RCC 7860 (cell line): ENCODE results near the gene TVP23C.
"Not testable (repeated sequence)": the region's sequence is repeated elsewhere in the genome, so short reads cannot be mapped to it uniquely, and the experiment has no call there.

Source experiments
- DNase-seq: peaks from one replicate; pipeline ENCODE4 v3.0.0-alpha.2; 2015; ENCODE audit warnings: low spot score
- FAIRE-seq: peaks from 2 replicates; lab custom pipeline; 2012; peaks lifted over from hg19 to GRCh38; lab: Jason Lieb, UNC

TVP23C gene

GRCh38 chr17:15533122-15533521 lies 30.2 kb downstream of the TVP23C start:
- not testable (repeated sequence) for DNase-seq, FAIRE-seq

DNA sequence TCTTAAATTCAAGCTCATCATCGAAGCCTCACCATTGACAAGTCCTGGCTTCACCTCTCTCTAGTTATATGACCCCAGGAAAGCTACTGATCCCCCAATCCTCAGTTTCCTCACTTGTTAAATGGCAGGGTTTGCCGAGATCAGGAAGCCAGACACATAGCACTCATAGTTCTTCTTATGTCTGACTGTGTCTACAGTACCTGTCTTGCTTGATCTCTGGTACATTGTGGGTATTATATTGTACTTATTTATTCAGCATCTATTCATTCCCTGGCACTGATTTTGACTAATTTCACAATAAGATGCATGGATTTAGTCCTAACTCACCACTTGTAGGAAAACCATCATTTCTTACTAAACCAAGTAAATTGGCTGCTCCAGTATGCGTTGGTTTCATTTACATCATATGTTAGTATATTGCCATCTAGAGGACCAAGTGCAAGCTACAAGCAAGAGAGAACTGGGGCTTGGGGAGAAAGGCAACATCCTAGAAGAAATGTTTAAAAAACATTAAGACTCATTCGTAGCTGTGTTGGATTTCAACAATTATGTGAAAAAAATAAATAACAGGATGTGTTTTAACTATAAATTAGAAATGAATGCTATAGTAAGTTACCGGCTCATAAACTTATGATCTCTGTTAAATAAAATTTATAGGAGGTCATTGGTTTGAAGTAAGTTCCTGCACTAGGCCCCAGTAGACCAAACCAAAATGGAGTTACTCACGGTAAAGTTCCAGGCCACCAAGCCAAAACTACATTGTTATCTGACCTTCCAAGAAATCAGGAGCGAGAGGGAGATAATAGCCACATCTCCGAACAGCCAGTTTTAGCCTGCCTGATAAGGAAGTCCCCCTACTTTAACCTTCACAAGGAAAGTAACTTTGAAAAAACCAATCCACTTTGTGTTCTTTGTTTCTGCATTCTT lies 36.7 kb downstream of the TVP23C start:
- DNase-seq, result peak; percentile 36

DNA sequence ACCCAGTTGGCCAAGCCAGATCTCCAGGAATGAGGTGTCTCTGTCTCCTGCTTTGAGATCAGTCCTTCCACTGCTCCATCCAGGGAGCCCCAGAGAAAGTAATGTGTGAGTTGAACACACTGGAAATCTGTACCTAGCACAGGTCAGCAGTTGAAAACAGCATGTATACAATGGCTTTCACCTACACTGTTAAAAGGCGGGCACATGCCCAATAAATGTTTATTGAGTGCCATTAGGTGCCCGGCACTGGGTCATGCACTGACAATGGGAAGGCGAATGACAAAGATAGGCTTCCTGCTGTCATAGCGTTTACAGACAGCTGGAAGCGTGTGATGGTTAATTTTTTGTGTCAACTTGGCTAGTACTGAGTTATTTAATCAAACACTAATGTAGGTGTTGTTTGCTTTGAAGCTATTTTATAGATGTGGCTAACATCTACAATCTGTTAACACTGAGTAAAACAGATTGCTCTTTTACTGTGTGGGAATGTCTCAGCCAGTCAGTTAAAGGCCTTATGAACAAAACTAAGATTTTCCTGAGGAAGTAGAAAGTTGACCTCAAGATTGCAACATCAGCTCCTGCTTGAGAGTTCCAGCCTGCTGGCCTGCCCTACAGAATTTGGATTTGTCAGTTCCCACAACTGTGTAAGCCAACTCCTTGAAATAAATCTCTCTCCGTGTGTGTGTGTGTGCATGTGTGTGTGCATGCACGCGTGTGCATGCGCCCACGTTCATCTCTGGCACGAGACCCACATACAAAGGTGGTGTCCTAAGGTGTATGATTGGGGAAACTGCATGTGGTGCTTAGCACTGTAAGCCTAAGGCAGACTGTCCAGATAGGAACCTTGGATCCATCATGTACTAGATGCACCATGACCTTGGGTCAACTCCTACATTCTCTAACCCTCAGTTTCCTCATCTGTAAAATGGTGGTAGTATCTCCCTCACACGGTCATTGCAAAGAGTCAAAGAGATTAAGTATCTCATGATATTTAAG lies 38.0 kb downstream of the TVP23C start:
- not testable (repeated sequence) for DNase-seq, FAIRE-seq

More for the DNA sequence above, 36.7 kb downstream of the TVP23C start:
- peak; percentile 71 for FAIRE-seq

GRCh38 chr17:15516150-15516549 lies 47.1 kb downstream of the TVP23C start:
- no peak for FAIRE-seq
- no peak for DNase-seq

DNA sequence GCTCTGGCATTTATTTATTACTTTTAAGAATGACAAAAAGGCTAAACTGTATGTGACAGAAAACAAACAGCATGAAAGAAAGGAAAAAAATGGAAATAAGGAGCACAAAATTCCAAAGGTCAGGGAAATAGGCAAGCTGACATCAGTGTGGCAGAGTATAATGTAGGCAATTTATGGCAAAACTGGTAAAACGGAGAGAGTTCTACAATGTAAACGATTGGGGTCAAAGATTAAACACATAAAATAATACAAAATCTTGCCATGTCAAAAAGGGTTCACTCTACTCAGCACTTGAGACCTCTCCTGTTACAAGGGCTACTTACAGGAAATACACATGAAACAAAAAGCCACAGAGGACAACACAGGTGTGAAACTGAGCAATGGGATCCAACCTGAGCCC lies 48.8 kb downstream of the TVP23C start:
- DNase-seq (no peak), FAIRE-seq (no peak)

GRCh38 chr17:15513856-15514459 lies 49.3 kb downstream of the TVP23C start:
- FAIRE-seq, result no peak
- no peak for DNase-seq

DNA sequence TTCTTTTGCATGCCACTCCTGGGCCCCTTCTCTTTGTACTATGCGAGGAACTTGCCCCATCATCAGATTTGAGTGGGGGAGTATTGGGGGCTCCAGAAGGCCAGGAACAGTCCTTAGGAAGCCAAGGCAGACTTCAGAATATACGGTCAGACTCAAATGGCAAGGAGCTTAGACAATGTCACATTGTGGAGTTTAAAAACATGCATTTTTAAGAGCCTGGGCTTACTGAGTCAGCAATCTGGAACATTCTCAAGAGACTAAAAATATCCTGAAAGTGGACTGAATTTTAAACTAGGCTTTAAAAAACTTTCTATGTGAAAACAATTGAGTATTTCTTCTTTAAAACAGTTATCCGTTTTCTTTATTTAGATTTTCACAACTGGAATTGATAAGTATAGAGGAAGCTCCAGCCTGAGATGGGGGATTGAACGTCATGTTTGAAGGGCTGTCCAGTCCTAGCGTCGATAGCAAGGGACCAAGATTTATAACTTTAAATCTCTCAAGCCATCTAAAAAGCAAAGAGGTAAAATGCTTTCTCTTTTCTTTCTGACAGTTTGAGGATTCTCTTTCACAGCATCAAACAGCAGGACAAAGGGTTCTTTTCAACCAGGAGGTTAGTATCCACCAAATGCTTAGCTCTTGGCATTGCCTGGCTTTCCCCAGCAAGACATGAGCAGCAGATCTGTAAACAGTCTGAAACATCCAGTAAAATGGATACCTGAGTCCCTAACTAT lies 50.1 kb downstream of the TVP23C start:
- DNase-seq (no peak), FAIRE-seq (no peak)

GRCh38 chr17:15512071-15512709 lies 51.1 kb downstream of the TVP23C start:
- DNase-seq, result no peak
- FAIRE-seq, result no peak

GRCh38 chr17:15511142-15511541 lies 52.1 kb downstream of the TVP23C start:
- FAIRE-seq (no peak), DNase-seq (no peak)

- FAIRE-seq, result peak; percentile 80
- peak; percentile 50 for DNase-seq
Measured at GRCh38 chr17:15510361-15510760, 52.9 kb downstream of the TVP23C start.

DNA sequence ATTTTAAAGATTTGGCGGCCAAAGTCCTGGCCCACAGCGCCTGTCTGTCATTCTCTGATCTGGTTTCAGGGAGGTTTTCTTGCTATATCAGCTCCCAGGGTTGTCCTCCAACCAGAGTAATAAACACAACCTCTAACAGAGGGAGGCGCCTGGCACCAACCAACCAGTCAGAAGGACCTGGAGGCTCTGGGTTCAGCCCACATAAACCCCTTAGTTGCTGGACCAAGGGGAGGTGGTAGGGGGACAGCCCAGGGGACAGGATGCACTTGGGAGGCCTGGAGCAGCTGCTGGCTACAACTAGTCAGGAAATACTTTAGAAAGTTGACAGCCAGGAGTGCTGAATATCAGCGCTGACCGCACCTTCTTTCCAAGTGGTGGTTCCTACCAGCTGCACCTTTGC lies 54.2 kb downstream of the TVP23C start:
- FAIRE-seq (no peak), DNase-seq (no peak)

GRCh38 chr17:15508466-15508865 lies 54.8 kb downstream of the TVP23C start:
- DNase-seq (no peak), FAIRE-seq (no peak)

GRCh38 chr17:15507896-15508295 lies 55.4 kb downstream of the TVP23C start:
- DNase-seq, result no peak
- no peak for FAIRE-seq

GRCh38 chr17:15507001-15507400 lies 56.3 kb downstream of the TVP23C start:
- no peak for DNase-seq
- FAIRE-seq, result no peak

DNA sequence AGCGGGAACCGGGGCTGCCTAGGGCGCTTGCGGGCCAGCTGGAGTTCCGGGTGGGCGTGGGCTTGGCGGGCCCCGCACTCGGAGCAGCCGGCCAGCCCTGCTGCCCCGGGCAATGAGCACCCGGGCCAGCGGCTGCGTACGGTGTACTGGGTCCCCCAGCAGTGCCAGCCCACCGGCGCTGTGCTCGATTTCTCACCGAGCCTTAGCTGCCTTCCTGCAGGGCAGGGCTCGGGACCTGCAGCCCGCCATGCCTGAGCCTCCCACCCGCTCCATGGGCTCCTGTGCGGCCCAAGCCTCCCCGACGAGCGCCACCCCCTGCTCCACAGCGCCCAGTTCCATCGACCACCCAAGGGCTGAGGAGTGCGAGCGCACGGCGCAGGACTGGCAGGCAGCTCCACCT lies 57.6 kb downstream of the TVP23C start:
- not testable (repeated sequence) for FAIRE-seq, DNase-seq

- FAIRE-seq, result no peak
- DNase-seq, result no peak
Measured at GRCh38 chr17:15503731-15504130, 59.6 kb downstream of the TVP23C start.

- no peak for FAIRE-seq
- peak; percentile 36 for DNase-seq
Measured at GRCh38 chr17:15502369-15503112, 60.7 kb downstream of the TVP23C start.

DNA sequence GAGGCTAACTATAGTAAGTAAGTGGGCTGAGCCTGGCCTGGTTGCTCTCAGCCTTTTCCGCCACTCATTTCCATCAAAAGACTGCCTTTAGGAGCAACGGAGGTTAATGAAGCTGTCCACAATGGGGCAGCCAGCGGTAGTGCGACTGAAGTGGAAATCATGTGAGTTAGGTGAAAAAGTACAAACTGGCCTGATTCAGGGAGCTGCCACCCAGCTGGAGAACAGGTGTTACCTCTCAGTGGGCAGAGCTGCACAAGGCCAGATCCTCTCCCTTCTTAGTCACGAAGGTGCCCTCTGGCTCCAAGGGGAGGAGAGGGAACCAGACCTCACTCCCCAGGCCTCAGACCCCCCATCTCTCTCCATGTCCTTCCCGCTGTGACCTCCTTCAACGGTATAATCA lies 61.5 kb downstream of the TVP23C start:
- DNase-seq, result no peak
- FAIRE-seq, result no peak

GRCh38 chr17:15501282-15501681 lies 62.0 kb downstream of the TVP23C start:
- DNase-seq (no peak), FAIRE-seq (no peak)
